Hematopoietic multipotent progenitor cell (in vitro differentiated cells): ENCODE measurements around the gene H2BW2. TPM values are rescaled to one million over a fixed set of nuclear protein-coding genes. Genes with fewer than 3 reads are reported as not detected.

Experiments used
- total RNA-seq: library from RNA; depleted of rRNA; stranded (reverse); fragments of >200 nt; gene quantifications from one replicate; pipeline ENCODE4 v1.2.3, GENCODE V29; 2012

Gene H2BW2
- total RNA-seq, 1 donor, result not detected

Other genes with a start within 250 kb of the H2BW2 start
- gene RAB9B, start 207.7 kb upstream of the H2BW2 start, total RNA-seq, result 1.9 TPM
- 3.0 TPM for gene TMSB15B, start 77.3 kb upstream of the H2BW2 start, total RNA-seq
- gene H2BW1, start 26.2 kb upstream of the H2BW2 start, total RNA-seq, result not detected
- gene TMSB15C, start 36.3 kb downstream of the H2BW2 start, total RNA-seq, result 2.4 TPM
- gene ZCCHC18, start 72.6 kb downstream of the H2BW2 start, total RNA-seq, result 3.8 TPM
- gene SLC25A53, start 117.1 kb downstream of the H2BW2 start, total RNA-seq, result 5.4 TPM
- 7.8 TPM for gene FAM199X, start 126.5 kb downstream of the H2BW2 start, total RNA-seq
- gene ESX1, start 215.0 kb downstream of the H2BW2 start, total RNA-seq, result not detected